NCI-H146 treated with DMSO at 0.1 percent for 48 hours (cell line): ENCODE measurements around the gene LYPD1.

Experiments
- DNase-seq: peaks from one replicate; lab custom pipeline; 2025; ENCODE audit not compliant: unreplicated experiment; lab: John Stamatoyannopoulos, UW

The LYPD1 gene

DNA sequence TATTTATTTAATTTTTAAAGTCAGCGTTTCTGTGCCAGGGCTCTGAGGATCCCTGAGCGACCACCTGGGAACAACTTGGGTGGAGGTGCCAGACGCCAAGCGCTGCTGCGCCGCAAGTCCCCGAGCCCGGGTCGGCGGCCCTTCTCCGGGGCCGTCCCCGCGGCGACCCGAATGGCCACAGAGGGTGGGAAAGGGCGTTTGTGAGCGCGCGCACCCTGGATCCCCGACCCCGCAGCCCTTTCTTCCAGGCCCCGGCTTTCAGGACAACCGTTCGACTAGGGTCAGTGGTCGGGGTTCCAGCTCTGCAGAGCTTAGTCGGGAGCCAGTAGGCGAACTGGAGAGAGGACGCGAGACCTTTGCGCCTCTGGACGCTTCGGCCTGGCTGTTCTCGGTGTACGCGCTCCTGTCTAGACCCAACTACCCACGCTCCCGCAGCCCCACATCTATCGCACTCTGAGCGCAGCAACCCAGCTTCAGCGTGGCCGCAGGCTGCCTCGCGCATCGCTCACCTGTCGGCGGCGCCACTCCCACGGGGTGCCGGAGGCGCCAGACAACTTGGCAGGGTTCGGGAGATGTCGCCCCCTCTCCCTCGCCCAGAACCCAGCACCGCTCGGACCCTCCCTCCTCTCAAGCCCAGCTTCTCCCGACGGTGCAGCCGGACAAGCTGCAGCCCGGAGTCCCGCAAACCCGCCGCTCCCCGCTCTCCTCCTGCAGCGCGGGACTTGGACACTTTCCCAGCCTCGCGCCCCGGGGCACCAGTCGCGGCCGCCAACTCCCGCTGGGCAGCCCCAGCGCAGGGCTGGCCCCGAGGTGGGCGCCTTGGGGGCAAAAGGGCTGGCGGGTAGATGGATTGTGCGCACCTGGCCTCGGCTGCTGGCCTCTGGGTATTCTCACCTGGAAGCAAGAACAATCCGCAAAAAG lies 758 bp downstream of the LYPD1 start:
- no peak for DNase-seq

GRCh38 chr2:132668189-132668823 lies 1.7 kb downstream of the LYPD1 start:
- no peak for DNase-seq

- DNase-seq: no peak
These were observed 2.3 kb downstream of the LYPD1 start for GRCh38 chr2:132667706-132668105.

DNA sequence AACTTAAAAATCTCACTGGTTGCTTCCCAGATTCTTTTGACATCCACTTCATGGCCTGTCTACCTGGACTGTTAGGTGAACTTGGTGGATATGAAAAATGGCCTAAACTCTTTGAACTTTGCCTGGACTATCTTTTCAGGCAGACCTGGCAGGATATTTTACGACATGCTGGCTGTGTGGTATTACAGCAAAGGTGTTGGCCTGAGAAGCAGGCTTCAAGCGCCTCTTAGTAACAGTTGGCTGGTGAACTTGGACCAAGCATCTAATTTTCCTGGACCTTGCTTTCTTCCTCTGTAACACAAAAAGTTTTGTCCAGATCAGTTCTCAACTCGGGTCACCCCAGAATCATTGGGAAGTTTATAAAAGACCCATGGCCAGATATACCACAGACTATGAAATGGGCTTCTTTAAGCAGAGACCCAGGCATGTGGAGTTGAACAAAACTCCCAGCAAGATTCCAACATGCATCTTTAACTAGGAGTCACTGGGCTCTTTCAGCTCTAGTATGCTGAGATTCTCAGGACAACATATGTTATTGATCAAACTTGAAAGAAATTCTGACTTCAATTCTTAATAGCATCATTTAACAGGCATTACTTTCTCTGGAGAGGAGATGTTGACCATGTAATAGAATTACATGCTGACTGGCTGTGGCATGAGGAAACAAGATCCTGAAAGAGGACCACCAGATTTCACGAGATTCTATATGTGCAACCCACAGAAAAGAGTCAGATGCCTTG lies 4.4 kb downstream of the LYPD1 start:
- no peak for DNase-seq

GRCh38 chr2:132664096-132664495 lies 5.9 kb downstream of the LYPD1 start:
- DNase-seq: no peak

DNA sequence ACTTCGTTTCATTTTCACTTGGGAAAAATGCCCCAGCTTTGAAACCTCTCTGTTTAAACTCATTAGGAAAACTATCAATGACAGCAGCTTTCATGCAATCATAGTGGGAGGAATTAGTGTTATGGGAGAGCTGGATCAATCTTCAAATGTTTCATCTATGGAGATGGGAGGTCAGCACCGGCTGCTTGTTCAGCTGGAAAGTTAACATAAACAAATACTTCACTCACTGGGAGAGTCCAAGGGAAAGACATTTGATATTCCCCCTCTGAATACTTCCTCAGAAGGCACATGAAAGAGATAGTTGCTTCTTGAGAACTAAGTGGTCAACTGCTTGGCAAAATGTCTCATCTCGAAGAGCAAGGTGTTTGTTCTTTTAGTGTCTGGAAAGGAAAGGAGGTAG lies 7.3 kb downstream of the LYPD1 start:
- DNase-seq: no peak

DNA sequence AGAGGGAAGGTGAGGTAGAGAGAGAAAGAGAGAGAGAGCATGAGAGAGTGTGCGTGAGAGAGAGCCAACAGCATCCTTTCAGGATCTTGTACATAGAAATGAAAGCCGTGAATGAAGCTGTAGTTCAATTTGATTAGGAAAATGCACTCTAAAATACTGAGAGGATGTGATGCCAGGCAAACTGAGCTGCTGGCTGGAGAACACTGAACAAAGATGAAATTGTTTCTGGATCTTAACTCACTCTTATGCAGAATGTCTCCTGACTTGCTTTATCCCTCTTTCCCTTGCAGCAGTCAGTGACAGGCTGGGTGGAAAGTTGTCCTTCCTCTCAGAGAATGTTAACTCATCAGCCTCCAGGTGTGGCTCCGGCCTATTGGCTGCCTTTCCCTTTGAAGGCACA lies 10.7 kb downstream of the LYPD1 start:
- no peak for DNase-seq

GRCh38 chr2:132656266-132656975 lies 13.6 kb downstream of the LYPD1 start:
- DNase-seq: no peak

GRCh38 chr2:132654968-132655367 lies 15.0 kb downstream of the LYPD1 start:
- no peak for DNase-seq

DNA sequence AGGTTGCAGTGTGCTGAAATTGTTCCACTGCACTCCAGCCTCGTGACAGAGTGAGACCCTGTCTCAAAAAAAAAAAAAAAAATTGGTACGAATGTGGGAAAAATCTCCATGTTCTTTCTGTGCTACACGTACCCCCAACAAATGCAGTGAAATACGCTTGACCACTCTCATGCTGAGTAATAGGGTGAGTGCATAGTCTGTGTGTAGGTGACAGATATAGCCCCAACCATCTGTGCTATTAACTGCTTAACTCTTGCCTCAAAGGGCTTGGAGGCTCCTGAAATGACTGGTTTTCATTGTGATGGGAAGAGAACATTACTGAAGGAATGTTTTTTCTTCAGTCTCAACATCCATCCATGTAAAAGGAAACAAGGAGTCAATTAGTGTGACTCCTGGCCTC lies 15.7 kb downstream of the LYPD1 start:
- DNase-seq: no peak

DNA sequence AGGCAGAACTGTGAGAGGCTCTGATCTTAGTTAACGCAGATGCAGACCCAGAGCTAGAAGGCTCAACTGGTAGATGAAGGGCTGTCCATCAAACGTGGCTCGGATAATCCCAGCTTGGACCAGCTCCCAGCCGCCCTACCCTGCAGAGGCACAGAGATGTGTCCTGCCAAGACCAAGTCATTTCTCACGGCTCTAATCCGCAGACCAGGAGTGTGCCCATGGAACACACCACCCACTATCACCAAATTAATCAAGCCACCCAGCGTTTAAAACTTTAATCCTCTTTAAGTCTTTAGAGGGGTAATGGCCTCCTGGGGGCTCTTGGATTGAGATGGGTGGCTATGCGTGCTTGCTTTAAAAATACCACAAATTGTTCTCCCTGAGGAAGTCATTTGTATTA lies 17.5 kb downstream of the LYPD1 start:
- no peak for DNase-seq

DNA sequence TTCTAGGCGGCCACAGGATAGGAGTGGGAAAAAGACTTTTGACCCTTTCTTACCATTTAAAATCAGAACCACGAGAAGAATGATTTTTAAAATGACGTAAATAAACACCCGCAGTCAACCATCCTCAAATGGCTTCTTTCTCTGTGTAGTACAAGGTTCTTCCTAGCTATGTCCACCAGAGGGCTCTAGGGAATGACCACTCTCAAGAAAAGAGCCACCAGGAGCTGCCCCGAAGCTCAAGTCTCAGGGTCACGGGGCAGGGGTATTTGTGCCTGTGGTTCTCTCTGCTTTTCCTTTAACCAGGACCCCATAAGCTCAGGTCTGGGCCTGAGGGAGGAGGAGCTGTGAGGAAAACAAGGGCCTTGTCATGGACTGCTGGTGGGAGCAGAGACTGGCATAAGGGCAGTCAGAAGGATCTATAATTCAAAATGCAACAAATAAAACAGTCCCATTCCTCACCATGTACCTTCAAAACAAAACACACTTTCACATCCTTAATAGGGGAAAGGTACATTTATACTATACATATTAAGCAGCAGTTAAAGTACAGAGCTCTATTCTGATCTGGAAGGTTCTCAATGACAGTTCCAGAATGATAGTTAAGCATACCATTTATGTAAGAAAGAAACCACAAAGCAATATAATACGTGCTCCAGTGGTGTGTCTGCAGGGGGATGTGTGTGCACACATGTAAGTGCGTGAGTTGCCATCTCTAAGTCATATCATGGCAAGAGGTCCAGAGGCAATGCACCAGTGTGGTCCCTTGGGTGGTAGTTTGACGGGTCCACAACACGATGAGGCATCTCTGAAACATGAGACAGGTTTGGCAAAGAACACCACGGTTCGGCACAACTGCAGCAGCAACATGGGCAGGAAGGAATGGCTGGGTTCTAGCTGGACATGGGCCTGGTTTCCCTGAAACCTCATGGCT lies 18.6 kb downstream of the LYPD1 start:
- DNase-seq: no peak

GRCh38 chr2:132646540-132647108 lies 23.4 kb downstream of the LYPD1 start:
- no peak for DNase-seq

GRCh38 chr2:132645722-132646539 lies 24.1 kb downstream of the LYPD1 start:
- DNase-seq: no peak

GRCh38 chr2:132645176-132645575 lies 24.8 kb downstream of the LYPD1 start:
- no peak for DNase-seq

DNA sequence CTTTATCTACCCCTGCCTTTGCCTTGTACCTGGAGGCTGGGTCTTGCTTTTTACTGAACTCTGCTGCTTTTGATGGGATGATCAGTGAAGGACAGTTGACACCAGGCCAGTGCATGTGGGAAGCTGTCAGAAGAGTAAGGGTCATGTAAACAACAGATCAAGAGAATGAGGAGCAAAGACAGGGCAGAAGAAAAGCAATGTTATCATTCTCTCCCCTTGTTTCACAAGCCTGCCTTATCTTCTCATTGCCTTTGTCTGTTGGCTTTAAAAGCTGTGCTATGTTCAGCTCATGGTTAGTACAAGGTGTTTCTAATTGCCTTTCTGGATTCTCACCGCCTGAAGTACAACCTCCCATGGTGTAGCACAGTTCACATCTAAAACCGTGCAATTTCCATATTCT lies 27.6 kb downstream of the LYPD1 start:
- no peak for DNase-seq

GRCh38 chr2:132641819-132642218 lies 28.2 kb downstream of the LYPD1 start:
- no peak for DNase-seq

DNA sequence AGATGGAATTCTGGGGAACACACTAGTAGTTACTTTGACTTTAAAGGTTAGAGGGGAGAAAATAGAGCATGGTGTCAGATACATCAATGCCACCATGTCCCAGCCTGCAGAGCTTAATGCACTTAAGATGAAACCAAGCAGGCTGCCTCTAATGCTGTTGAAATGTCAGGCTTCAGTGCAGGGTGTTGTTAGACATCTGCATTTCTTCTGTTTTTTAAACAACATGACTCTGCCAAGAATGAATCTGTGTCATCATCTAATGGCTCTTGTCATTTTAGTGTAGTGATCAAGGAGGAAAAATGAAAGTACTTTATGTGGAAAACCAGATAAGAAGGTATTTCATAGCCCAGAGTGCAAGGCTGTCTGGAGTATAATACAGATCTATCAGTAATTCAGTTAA lies 29.9 kb downstream of the LYPD1 start:
- DNase-seq: no peak
